GM19099 (cell line): ENCODE data around the gene CCDC187.

Source experiments
- POLR2A ChIP-seq: IDR thresholded peaks from 3 replicates; pipeline ENCODE4 v1.6.1; 2011; ENCODE audit warnings: low read depth; ENCODE audit not compliant: insufficient read length; ENCODE audit errors: extremely low read depth

Gene CCDC187

DNA sequence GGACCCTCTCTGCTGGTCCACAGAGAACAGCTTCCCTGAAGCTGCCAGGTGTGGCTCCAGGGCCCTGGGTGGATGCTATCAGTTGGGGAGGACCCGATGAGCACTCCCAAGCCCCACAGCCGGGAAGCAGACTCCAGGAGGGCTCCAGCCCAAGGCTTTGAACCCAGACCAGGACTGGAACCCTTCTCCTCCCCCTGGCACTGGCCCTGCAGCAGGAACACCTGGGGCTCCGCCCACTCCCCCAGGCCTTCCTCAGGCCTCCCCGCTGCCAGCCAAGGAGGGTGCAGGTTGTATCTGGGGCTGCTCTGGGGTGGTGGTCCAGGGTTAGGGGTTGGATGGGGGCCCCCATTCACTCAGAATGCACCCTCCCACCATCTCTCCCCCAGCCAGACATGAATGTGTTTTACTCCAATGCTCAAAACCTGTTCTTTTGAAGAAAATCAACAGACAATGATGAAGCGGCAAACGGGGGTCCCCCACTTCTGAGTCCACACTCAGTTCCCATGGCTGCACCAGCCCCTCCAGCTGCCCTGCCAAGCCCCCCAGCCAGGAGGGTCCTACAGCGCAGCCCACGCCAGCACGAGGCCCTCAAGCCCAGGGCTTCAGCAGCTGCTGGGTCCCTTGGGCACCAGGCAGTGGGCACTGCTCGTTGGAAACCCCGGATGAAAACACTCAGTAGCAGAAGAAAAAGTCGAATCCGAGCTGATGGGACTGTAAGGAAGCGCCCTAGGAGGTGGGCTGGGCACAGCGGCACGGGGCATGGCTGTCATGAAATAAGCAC lies 23.2 kb downstream of the CCDC187 start:
- TF ChIP-seq POLR2A = no peak

DNA sequence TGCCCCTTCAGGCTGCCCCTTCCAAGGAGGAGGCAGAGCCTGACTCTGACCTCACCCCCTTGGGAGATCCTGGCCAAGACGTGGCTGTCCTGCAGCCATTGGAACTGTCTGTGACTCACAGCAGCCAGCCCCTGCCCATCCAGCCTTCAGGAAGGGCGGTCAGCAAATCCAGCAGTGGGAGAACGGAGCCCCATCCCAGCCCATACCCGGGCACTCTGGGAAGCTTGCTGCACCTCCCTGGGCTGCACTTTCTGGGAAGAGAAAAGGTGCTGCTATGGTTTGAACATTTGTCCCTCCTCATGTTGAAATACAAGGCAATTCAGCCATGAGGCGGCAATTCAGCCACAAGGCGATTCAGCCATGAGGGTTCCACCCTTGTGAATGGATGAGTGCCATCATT lies 24.4 kb downstream of the CCDC187 start:
- no peak for TF ChIP-seq POLR2A

DNA sequence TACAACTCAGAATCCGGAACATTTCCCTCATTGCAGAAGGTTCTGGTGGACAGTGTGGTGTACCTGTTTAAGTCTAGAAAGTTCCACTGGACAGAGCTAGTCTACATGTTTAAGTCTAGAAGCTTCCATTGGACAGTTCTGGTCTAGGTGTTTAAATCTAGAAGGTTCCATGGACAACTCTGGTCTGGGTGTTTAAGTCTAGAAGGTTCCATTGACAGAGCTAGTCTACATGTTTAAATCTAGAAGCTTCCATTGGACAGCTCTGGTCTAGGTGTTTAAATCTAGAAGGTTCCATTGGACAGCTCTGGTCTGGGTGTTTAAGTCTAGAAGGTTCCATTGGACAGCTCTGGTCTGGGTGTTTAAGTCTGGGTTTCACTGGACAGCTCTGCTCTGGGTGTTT lies 25.0 kb downstream of the CCDC187 start:
- TF ChIP-seq POLR2A = no peak

DNA sequence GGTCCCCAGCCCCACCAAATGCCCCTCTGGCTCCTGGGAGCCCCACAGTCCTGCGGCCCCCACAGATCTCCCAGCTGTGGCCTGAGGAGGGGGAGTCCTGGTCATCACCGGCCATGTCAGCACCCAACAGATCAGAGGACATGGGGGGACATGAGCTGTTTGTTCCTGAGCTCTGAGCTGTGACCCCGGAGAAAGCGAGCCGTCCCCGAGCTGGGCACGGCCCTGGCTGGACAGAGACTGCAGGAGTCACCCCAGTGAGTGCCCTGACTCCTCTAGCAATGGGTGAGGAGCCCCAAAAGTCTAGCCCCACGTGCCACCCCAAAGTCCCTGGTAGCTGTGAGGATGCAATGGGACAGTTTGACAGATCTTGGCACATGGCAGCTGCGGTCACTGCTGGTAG lies 25.7 kb downstream of the CCDC187 start:
- TF ChIP-seq POLR2A = no peak

DNA sequence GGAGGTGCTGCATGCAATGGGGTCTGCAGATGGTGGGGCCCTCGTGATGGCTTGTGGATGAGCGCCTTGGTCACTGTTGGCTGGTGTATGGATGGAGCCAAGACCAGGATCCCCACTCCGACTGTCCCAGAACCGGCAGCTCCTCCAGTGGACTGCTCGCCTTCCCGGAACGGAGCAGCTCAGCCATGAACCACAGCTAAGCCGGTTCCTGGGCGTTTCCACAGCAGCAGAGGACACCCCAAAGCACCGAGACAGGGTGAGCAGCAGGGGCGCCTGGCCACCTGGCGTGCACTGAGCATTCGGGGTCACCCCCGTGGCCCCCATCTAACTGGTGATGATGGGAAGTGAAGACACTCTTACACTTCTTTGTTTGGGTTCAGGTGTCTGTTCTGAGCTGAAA lies 26.1 kb downstream of the CCDC187 start:
- no peak for TF ChIP-seq POLR2A

DNA sequence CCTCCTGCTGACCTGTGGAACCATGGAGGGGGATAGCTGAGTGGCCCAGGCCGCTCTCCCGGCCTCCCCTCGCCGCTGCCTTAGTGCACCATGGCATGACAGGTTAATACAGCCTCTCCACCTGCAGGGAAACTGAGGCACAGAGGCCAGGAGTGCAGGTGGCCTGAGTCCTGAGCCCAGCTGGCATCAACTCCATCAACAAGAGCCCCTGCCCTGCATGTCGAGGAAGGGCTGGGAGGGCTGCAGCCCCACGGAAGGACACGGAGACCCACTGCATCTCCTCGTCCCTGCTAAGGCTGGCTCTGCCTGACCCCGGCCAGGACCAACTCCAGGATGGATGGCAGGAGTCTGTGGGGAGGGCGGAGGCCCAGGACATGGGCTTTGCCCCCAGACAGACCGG lies 27.2 kb downstream of the CCDC187 start:
- TF ChIP-seq POLR2A = no peak

DNA sequence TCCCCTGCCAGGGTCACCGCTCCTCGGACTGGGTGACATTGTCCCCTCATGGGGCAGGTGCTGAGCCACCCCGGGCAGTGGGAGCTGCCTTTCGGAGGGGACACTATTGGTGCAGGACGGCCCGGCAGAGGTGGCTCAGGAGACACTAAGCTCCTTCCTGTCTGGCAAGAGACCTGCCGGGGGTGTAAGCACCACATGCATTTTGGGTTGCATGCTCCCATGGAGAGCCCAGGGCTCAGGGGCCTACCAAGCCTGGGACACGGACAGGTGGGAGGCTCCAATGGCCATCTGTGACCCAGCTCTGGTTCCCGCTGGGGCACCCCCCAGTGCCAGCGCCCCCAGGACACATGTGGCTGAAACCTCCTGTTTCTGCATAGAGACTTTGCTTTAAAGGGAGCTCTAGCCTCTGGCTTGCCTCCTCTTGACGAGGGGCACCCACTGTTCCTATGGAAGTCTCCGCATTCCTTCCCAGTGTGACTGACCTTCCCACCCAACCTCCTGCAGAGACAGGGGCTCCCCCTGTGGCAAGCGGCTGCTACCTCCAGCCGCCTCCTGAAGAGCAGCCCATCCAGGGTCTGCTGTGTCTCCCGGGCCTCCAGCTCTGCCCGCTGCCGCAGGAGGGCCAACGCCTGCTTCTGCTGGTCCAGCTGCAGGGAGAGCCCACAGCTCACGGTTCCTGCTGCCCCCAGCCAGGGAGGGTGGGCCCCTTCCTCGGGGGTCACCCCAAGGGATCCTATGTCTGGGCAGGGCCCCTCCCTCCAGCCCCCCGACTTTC lies 28.1 kb downstream of the CCDC187 start:
- no peak for TF ChIP-seq POLR2A

DNA sequence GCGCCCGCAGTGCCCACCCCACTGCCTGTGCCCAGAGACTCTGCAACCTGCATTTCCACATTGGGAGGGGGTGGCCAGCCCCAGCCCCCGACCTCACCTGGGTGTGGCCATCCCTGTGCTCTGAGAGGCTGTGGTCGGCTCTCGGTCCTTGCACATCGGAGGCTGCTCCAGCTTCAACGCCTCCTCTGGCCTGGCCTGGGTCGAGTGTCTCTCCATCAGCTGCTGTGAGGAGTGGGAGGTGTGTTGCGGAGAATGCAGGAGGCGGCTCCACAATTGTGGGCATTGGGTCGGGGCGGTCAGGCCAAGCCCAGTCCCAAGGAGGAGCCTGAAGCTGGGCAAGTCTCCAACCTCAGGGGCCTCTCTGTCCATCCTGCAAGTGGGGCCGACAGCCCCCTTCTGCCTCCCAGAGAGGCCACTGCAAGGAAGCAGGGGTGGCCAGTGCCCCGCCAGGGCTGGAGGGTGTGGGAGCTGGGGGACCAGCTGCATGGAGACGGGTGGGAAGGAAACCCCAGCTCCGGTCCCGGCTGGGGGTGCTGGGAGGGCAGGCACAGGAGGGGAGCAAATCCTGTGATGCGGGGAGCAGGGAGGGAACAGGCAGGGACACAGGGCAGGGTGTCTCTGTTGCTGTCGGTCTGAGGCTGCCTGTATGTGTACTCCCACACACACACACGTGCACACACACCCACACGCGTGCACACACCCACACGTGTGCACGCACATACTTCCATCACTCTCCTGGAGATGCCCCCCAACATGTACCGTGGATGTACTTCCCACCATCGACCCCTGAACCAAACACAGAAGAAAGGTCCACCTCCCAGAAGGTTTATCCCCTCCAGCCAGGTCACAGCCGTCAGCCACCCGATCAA lies 28.9 kb downstream of the CCDC187 start:
- TF ChIP-seq POLR2A = no peak

DNA sequence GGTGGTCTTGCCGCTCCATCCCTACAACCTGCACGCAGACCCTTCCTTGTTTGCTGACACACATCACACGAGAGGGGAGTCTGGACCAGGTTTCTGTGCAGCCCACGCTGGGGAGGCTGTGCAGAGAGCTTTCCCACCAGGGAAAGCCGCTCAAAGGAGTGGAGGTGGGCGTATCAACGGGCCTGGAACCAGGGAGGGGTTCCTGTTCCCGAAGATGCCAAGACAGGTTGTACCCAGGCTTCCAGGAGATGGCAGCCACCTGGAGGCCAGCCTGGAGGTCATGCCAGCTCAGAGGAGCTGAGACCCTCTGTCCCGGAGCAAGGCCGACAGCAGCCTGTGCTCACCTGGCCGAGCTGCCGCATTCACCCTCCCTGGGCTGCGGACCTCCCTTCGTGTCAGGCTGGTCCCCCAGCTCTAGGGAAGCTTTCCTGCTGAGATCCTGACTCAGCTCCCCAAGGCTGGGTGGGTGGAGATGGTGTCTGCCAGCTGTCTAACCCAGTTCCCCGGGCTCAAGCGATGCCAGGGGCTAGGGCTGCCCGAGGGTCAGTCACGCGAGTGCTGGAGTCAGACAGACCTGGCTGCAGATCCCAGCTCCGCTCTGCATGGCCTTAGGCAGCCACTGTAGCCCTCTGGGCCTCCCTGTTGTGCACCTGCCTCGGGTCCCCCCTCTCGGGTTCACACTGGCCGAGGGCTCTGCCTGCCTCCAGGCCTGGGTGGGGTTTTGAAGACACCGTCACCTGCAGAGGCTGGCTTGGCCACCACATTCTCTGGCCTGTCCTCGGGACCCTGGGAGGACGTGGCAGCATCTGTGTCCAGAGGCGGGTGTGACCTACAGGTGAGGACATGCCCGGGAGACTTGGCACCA lies 29.7 kb downstream of the CCDC187 start:
- TF ChIP-seq POLR2A = no peak

DNA sequence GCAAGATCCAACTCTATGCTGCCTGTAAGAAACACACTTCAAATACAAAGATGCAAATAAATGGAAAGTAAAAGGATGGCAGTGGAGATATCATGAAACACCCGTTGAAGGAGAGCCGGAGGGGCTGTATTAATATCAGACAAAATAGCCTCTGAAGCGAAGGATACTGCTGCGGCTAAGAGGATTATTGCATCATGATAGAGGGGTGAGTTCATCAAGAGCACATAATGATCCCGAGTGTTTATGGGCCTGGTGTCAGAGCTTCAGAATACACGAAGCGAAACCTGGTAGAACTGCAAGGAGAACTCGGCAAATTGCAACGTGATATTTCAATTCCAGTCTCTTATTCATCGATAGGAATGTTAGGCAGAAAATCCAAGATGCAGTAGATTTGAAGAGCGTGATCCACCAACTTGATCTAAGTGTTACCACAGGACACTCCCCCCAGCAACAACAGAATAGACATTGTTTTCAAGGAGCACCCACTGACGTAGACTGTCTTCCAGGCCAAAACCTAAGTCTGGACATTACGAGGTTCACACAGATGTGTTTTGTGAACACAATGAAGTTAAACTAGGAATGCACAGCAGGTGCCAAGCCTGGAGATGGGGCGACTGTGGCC lies 30.5 kb downstream of the CCDC187 start:
- no peak for TF ChIP-seq POLR2A

DNA sequence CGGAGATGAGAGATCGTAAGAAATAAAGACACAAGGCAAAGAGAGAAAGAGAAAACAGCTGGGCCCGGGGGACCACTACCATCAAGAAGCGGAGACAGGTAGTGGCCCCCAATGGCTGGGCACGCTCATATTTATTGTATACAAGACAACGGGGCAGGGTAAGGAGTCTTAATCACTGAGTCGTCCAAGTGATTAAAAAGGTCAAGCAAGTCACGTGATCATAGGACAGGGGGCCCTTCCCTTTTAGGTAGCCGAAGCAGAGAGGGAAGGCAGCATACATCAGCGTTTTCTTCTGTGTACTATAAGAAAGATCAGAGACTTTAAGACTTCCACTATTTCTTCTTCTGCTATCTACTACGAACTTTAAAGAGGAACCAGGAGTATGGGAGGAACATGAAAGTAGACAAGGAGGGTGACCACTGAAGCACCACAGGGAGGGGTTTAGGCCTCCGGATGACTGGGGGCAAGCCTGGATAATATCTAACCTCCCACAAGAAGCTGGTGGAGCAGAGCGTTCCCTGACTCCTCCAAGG lies 33.7 kb downstream of the CCDC187 start:
- TF ChIP-seq POLR2A = no peak

DNA sequence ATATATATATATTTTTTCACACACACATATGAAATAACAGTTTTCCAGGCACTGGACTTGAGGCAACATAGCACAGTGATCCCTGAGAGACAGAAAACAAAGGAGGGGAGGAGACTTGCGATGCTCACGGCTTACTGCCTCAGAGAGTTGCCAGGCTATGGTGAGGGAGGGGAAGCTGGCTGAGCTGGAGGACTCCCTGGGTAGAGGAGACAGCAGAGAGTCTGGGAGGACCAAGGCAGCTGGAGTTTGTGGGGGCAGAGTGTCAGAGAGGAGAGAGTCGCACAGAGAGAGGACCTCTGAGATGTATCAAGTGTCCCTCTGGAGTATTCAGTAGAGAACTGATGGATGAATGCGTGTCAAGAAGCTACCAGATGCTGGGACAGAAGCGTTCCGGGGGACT lies 35.2 kb downstream of the CCDC187 start:
- no peak for TF ChIP-seq POLR2A

DNA sequence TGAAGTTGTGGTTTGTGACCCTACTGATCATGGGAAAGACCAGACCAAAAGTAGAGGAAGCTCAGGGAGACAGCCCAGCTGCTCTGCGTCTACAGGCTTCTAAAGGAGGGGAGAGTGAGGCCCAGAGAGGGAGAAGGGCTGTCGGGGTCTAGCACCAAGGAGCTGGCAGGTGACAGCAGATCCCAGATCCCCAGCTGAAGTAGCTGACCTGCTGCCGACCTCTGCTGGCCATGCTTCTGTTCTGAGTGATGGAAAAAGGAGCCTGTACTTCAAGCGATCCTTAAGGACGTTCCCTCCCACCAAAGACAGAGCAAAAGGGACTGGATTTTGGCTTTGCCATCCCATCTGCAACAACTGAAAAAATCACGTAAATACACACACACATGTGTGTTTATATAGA lies 35.6 kb downstream of the CCDC187 start:
- TF ChIP-seq POLR2A = no peak
